ENCODE results near the gene SLC19A3.
"Not testable (repeated sequence)": the region's sequence is repeated elsewhere in the genome, so short reads cannot be mapped to it uniquely, and the experiment has no call there.

SLC19A3 gene

DNA sequence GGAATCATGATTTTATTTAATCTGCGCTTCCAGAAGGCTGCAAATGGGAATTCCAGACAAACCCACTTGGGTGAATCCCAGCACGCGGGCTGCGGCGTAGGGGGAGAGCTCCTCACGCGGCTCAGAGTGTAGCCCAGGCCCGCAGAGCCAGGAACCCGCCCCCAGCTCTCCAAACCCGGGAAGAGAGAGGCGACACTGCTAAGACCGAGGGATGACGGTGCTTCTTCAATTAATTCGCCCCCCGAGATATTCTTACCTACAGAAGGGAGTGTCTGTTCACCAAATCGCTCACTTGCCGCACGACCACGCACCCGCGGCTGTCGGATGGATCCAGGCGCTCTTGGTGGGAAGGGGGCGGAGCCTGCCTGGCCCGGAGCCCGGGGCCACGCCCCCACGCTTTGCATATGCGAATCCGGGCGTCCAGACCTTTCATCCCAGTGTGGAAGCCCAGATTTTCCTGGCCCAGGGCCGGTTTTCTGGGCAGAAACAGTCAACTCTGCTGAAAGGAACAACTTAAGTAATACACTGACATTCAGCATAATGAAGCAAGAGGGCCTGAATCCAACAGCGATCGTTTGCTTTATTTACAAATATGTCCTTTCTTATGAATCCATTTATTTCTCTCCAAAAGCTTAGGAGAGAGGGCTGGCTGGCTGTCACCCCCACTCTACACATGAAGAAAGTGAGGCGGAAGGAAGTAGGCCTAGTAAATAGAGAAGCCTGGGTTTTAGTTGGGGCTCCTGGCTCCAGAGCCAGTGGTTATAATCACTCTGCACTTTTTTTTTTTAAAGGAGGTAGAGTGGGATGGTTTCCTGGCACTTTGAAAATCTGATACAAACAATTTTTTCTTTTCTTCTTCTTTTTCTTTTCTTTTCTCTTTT, at the start of gene SLC19A3:
Gene SLC19A3 (minus strand): TSS at position 342 of the 881 bp plus-strand sequence. CDS start 15,710 bp downstream, outside the sequence.
- DNase-seq = no peak

DNA sequence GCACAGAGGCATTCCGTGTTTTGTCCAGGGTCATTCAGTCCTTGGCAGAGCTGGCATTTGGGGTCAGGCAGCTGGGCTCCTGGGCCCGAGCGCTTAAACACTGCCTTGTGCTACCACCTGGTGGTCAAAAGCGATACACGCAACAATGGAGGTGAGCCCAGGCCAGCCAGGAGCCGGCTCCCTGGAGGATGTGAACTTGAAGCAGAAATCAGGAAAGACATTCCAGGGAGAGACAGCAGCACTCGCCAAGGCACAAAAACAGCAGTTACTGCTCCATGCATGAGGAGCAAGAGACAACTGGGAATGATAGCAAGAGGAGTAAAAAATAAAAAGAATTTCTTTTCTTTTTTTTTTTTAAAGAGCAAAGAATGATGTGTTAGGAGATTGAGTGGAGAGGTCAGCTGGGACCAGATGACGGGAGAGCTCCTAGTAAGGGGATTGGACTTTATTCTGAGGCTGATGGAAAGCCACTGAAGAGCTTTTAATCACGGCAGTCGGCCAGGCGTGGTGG, 48.6 kb upstream of the SLC19A3 start:
- DNase-seq = peak; percentile 7 to 17

- no peak for DNase-seq
Measured at GRCh38 chr2:227765788-227766372, 48.1 kb upstream of the SLC19A3 start.

GRCh38 chr2:227761740-227762476, 44.1 kb upstream of the SLC19A3 start:
- no peak for DNase-seq

- DNase-seq = no peak
Measured at GRCh38 chr2:227759411-227760118, 41.7 kb upstream of the SLC19A3 start.

DNA sequence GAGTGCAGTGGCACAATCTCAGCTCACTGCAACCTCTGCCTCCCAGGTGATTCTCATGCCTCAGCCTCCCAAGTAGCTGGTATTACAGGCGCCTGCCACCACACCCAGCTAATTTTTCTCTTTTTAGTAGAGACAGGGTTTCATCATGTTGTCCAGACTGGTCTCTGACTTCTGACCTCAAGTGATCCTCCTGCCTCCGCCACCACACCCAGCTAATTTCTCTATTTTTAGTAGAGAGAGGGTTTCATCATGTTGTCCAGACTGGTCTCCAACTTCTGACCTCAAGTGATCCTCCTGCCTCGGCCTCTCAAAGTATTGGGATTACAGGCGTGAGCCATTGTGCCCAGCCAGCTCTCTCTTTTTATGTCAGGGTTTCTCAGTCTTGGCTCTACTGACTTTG, 38.4 kb upstream of the SLC19A3 start:
- DNase-seq = not testable (repeated sequence)

GRCh38 chr2:227748079-227748478, 30.3 kb upstream of the SLC19A3 start:
- no peak for DNase-seq

DNA sequence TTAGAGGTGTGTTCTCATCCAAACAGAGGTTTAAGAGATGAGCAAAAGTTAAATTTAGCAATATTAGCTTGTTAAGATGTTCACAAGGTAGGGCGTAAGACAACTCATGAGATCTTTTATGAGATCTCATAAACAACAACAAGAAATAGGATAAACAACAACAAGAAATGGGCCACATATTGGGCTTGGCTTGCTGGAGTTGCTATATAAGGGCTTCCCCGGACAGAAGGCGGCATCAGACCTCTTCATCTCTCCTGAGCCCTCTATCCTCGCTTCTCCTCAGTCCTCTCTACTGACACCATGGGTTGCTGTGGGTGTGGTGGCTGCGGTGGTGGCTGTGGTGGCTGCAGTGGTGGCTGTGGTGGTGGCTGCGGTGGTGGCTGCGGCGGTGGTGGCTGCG, 27.8 kb upstream of the SLC19A3 start, which contains the start of gene SCYGR8:
Gene SCYGR8 (plus strand): TSS at position 301 of the 400 bp plus-strand sequence. CDS start 0 bp downstream, at position 301.
- no peak for DNase-seq

DNA sequence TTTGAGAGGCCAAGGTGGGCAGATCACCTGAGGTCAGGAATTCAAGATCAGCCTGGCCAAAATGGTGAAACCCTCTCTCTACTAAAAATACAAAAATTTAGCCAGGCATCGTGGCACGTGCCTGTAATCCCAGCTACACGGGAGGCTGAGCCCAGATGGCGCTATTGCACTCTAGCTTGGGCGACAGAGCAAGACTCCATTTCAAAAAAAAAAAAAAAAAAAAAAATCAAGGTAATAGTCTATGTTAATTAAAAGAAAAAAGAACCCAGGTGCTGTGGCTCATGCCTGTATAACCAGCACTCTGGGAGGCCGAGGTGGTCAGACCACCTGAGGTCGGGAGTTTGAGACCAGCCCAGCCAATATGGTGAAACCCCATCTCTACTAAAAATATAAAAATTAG, 22.9 kb upstream of the SLC19A3 start:
- not testable (repeated sequence) for DNase-seq

DNA sequence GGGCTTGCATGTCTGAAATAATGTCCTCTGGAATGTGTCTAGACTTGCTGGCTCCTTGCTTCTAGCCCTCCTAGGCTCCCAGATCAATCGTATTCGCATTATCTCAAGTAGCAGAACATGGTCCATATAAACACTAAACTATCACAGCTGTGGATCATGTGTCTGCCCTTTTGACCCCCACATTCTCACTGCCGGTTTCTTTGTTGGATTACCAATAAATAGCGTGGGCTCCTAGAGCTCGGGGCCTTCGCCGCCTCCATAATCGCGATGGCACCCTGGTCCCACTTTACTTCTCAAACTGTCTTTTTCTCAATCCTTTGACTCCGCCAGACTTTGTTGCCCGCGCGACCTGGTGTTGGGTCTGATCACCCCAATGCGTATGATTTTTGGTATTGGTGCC, 21.5 kb upstream of the SLC19A3 start:
- no peak for DNase-seq

DNA sequence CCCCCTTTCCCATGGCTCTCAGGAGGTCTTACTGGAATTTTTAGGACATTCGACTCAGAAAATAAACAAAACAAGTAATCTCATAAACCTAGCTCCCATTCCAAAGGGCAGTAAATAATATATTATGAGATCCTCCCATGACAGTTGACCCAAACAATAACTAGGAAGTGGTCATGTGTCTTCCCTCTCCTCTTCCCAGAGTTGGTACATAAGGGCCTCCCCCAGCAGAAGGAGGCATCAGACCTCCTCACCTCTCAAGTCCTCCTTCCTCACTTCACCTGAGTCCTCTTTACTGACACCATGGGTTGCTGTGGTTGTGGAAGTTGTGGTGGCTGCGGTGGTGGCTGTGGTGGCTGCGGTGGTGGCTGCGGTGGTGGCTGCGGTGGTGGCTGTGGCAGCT, 10.2 kb upstream of the SLC19A3 start, which contains the start of gene SCYGR7:
Gene SCYGR7 (plus strand): TSS at position 301 of the 400 bp plus-strand sequence. CDS start 0 bp downstream, at position 301.
- DNase-seq = no peak

DNA sequence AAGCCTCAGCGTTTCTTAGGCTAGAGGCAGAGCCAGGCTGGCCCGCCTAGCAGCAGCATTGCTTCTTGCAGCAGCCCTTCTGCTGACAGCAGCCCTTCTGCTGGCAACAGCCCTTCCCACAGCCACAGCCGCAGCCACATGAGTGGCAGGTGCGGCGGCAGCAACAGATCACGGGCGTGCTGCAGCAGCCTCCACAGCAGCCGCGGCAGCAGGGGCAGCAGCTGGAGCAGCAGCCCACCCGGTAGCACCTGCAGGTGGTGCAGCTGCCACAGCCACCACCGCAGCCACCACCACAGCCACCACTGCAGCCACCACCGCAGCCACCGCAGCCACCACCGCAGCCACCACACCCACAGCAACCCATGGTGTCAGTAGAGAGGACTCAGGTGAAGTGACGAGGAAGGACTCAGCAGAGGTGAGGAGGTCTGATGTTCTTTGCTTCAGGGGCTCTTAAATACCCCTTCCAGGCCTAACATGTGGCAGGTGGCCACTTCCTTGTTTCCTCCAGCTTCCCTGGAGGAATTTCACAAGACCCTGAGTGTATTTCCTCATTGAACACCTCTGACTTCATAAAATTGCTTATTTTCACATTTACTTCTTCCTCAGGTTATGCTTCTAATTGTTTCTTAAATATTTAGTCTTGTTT, 6.7 kb upstream of the SLC19A3 start, which contains the start of gene SCYGR6:
Gene SCYGR6 (minus strand): TSS at position 364 of the 646 bp plus-strand sequence. CDS start 0 bp downstream, at position 364.
- no peak for DNase-seq

- not testable (repeated sequence) for DNase-seq
Measured at GRCh38 chr2:227722821-227723220, 5.0 kb upstream of the SLC19A3 start.

DNA sequence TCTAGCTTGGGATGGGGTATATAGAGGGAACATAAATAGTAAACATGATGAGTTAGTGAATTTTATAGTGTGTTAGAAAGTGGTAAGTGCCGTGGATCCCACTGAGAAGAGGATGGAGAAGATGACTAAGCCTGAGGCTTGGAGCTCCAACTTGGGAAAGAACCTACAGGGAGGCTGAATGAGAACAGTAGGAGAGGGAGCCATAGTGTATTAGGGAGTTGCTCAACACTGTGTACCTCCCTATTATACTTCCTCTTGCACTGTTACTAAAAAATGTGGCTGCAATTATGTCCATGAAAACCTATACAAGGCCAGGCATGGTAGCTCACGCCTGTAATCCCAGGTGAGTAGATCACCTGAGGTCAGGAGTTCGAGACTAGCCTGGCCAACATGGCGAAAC, 2.9 kb upstream of the SLC19A3 start:
- DNase-seq = no peak

DNA sequence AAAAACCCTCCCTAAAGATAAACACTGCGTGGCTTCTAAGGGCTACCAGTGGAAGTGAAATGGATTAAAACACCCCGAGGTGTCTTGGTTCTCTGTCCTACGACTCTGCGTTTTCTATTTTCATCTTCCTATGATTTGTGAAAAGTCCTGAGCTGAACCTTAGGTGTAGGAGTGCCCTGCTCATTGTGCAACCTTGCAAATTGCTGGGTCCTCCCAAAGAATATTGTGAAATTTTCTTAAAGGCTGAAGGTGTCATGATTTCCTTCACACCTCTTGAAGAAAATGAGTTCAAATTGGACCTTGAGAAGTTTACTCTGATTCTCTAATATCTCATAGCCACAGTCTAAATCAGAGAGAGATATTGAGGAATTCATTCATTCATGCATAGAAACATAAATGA, 1.8 kb upstream of the SLC19A3 start:
- DNase-seq = no peak

GRCh38 chr2:227716501-227716900, 1.3 kb downstream of the SLC19A3 start:
- DNase-seq = no peak

DNA sequence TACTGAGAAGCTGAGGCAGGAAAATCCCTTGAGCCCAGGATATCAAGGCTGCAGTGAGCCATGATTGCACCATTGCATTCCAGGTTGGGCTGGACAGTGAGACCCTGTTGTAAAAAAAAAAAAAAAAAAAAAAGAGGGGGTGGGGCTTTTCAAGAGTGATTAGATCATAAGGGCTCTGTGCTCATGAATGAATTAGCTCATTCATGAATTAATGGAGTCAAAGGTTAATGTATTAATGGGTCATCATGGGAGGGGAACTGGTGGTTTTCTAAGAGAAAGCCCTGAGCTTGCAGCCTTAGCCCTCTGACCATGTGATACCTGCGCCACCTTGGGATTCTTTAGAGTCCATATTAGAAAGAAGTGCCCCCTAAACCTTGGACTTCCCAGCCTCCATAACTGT, 4.5 kb downstream of the SLC19A3 start:
- no peak for DNase-seq

DNA sequence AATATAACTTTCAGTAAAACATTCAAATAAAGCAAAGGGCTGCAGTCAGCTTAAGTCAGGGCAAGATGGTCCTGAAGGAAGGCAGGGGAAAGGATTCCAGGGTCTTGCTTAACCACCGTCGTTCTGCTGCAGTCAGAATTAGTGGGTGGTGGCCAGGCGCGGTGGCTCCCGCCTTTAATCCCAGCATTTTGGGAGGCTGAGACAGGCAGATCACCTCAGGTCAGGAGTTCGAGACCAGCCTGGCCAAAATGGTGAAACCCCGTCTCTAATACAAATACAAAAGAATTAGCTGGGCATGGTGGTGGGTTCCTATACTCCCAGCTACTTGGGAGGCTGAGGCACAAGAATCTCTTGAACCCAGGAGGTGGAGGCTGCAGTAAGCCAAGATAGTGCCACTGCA, 6.8 kb downstream of the SLC19A3 start:
- DNase-seq = no peak

GRCh38 chr2:227707390-227707789, 10.4 kb downstream of the SLC19A3 start:
- no peak for DNase-seq

DNA sequence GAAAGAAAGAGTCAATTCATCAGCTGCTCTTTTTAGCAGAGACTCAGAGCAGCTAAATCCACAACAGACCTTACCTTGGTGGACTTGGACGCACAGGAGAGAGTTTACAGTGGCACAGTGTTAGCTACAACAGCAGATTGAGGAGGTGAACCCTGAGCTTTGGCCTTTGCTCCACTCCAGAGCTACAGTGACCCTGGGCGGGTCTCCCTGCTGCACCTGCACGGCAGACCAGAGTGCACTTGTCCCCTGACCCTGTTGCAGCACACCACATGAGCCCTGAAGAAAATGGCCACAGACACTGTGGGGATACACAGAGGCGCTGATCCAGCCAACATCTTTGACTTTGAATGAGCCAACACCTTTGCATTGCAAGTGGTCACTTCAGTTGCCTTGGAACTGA, 11.0 kb downstream of the SLC19A3 start:
- DNase-seq = no peak

DNA sequence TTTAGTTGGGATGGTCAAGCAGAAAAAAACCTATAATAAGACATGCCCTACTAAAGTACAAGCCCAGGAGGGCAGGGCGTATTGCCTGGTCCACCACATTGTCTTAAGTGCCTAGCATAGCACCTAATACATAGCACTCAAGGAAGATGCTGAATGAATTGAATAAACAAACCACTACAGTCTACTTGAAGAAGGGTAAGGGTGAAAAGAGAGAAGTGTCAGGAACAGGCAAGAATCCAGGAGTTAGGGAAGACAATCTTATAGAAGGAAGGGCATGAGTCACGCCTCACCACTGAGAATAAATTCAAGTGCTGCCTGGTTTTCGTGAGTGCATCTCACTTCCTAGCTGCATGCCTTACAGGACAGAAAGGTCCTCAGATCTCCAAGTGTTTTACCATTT, 13.9 kb downstream of the SLC19A3 start:
- no peak for DNase-seq

- no peak for DNase-seq
Measured at GRCh38 chr2:227703280-227703732, 14.5 kb downstream of the SLC19A3 start.

All from Kasumi-1 (cell line).